HFFc6 (cell line): ENCODE measurements around the gene OLIG2. TPM values are rescaled to one million over a fixed set of nuclear protein-coding genes. Genes with fewer than 3 reads are reported as not detected.

Source experiments
- DNase-seq: peaks from one replicate; pipeline ENCODE4 v3.0.0-alpha.2; 2018
- H3K27ac Mint-ChIP-seq: 2 replicates; pipeline ENCODE4 v1.8.0; 2020; ENCODE audit warnings: mild to moderate bottlenecking, mixed read lengths
- H3K27me3 Mint-ChIP-seq: 2 replicates; pipeline ENCODE4 v1.8.0; 2021; ENCODE audit warnings: mild to moderate bottlenecking, moderate library complexity, mixed read lengths; ENCODE audit not compliant: insufficient read depth
- H3K36me3 Mint-ChIP-seq: 2 replicates; pipeline ENCODE4 v1.8.0; 2021; ENCODE audit warnings: low read depth, mixed read lengths
- H3K4me1 Mint-ChIP-seq: 2 replicates; pipeline ENCODE4 v1.8.0; 2020; ENCODE audit warnings: low read depth, mixed read lengths
- H3K4me3 Mint-ChIP-seq: 2 replicates; pipeline ENCODE4 v1.8.0; 2020; ENCODE audit warnings: mild to moderate bottlenecking, moderate library complexity, mixed read lengths
- H3K9me3 Mint-ChIP-seq: 2 replicates; pipeline ENCODE4 v1.8.0; 2020; ENCODE audit warnings: mild to moderate bottlenecking, mixed read lengths
- total RNA-seq, 6 experiments: library from RNA; stranded (reverse); fragmentation: NEBNext Ultra II Directional; extraction: Animal tissue kit (Norgen Biotek cat#: 25700); gene quantifications; 2 replicates in 1 of 6; 3 replicates in 5 of 6; pipeline ENCODE4 v1.2.3, GENCODE V29; 2021
- TF ChIP-seq, protein P1 (sequence below): fragments of 200-600 bp; sonication (generic); IDR thresholded peaks from 2 replicates; pipeline ENCODE4 v1.5.0; 2021; ENCODE audit warnings: antibody characterized with exemption, mild to moderate bottlenecking

OLIG2 gene
- total RNA-seq, 6 experiments from 2014 or later: not detected

DNA sequence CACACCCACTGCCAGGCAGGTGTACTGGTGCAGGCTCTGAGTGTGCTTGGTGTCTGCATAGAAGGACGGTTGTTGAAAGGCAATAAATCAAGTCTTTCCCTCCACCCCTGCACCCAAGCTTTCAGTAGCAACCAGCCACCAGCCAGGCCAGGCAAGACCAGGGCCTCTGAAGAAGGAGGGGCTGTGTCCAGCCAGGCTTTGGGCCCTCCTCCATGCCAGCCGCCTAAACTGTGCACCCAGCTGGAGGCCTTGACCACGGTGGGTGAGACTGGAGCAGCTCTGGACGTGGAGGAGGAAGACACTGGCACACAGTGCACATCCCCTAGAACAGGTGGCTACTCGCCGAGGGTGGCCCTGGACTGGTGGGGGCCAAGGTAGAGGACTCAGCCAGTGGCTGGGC lies 4.9 kb downstream of the OLIG2 start:
- Mint-ChIP-seq H3K9me3 (no peaks in the 10 kb centered on the region), H3K27ac (no peak overlapping the region), H3K36me3 (no peaks in the 10 kb centered on the region), H3K4me3 (no peak overlapping the region), H3K4me1 (no peaks in the 10 kb centered on the region), H3K27me3 (peaks cover 70% of the 10 kb centered on the region)
- TF ChIP-seq, protein P1, sequence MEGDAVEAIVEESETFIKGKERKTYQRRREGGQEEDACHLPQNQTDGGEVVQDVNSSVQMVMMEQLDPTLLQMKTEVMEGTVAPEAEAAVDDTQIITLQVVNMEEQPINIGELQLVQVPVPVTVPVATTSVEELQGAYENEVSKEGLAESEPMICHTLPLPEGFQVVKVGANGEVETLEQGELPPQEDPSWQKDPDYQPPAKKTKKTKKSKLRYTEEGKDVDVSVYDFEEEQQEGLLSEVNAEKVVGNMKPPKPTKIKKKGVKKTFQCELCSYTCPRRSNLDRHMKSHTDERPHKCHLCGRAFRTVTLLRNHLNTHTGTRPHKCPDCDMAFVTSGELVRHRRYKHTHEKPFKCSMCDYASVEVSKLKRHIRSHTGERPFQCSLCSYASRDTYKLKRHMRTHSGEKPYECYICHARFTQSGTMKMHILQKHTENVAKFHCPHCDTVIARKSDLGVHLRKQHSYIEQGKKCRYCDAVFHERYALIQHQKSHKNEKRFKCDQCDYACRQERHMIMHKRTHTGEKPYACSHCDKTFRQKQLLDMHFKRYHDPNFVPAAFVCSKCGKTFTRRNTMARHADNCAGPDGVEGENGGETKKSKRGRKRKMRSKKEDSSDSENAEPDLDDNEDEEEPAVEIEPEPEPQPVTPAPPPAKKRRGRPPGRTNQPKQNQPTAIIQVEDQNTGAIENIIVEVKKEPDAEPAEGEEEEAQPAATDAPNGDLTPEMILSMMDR: no peak
- no peak for DNase-seq

- Mint-ChIP-seq H3K27me3 (peaks cover 63% of the 10 kb centered on the region), H3K36me3 (no peaks in the 10 kb centered on the region), H3K4me3 (no peak overlapping the region), H3K4me1 (peaks cover 3% of the 10 kb centered on the region), H3K27ac (no peak overlapping the region), H3K9me3 (no peaks in the 10 kb centered on the region)
- TF ChIP-seq, protein P1: no peak
- no peak for DNase-seq
These were observed 5.6 kb downstream of the OLIG2 start for GRCh38 chr21:33031152-33031911.

GRCh38 chr21:33032434-33033047 lies 6.8 kb downstream of the OLIG2 start:
- no peaks in the 10 kb centered on the region for H3K36me3 Mint-ChIP-seq
- H3K27me3 Mint-ChIP-seq: peaks cover 60% of the 10 kb centered on the region
- no peak for DNase-seq
- H3K4me3 Mint-ChIP-seq: no peak overlapping the region
- no peaks in the 10 kb centered on the region for H3K9me3 Mint-ChIP-seq
- peaks cover 15% of the 10 kb centered on the region for H3K4me1 Mint-ChIP-seq
- no peak overlapping the region for H3K27ac Mint-ChIP-seq
- TF ChIP-seq, protein P1: no peak

DNA sequence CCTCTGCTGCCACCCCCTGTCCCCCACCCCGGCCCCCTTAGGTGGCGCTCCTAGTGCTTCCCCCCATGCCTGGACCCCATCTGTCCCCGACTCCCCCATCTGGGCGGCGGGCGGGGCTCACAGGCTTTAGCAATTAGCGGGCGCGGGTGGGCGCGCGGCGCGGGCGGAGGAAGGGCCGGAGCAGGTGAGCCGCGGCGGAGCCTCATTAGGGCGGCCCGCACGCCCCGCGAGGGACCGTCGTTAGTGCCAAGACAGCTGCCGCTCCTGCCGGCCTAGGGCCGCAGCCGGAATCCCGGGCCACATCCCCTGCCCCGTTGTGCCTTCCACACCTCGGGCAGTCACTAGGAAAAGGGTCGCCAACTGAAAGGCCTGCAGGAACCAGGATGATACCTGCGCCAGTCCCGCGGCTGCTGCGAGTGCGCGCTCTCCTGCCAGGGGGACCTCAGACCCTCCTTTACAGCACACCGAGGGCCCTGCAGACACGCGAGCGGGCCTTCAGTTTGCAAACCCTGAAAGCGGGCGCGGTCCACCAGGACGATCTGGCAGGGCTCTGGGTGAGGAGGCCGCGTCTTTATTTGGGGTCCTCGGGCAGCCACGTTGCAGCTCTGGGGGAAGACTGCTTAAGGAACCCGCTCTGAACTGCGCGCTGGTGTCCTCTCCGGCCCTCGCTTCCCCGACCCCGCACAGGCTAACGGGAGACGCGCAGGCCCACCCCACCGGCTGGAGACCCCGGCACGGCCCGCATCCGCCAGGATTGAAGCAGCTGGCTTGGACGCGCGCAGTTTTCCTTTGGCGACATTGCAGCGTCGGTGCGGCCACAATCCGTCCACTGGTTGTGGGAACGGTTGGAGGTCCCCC lies 7.6 kb downstream of the OLIG2 start:
- no peak for DNase-seq
- Mint-ChIP-seq H3K27ac (no peak overlapping the region), H3K9me3 (no peaks in the 10 kb centered on the region), H3K36me3 (no peaks in the 10 kb centered on the region), H3K27me3 (peaks cover 57% of the 10 kb centered on the region), H3K4me3 (no peak overlapping the region), H3K4me1 (peaks cover 18% of the 10 kb centered on the region)
- TF ChIP-seq, protein P1: no peak

DNA sequence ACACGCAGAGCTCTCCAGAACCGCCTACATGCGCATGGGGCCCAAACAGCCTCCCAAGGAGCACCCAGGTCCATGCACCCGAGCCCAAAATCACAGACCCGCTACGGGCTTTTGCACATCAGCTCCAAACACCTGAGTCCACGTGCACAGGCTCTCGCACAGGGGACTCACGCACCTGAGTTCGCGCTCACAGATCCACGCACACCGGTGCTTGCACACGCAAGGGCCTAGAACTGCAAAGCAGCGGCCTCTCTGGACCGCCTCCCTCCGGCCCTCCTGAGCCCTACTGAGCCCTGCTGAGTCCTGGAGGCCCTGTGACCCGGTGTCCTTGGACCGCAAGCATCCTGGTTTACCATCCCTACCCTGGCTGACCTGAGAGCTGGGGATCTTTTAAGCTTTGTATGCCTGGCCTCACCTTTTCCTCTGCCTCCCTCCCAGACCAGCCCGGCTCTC lies 8.3 kb downstream of the OLIG2 start:
- Mint-ChIP-seq H3K4me3 (no peak overlapping the region), H3K9me3 (no peaks in the 10 kb centered on the region), H3K27me3 (peaks cover 51% of the 10 kb centered on the region), H3K4me1 (peaks cover 18% of the 10 kb centered on the region), H3K27ac (no peak overlapping the region), H3K36me3 (no peaks in the 10 kb centered on the region)
- DNase-seq: no peak
- TF ChIP-seq, protein P1: no peak
